HEK293 (cell line): Measurements from ENCODE around the gene WAC.

Experiments used
- CTCF ChIA-PET: fragments of 350-600 bp; formaldehyde crosslinking; extraction: SDS; loops from one replicate; lab custom pipeline; 2021; ENCODE audit warnings: antibody characterized with exemption; lab: Yijun Ruan, JAX
- POLR2A ChIA-PET: fragments of 300-600 bp; formaldehyde crosslinking; extraction: SDS; loops from one replicate; lab custom pipeline; 2020; ENCODE audit warnings: antibody characterized with exemption, inconsistent platforms; lab: Yijun Ruan, JAX
- H3K27ac ChIP-seq: fragments of 200-500 bp; sonication (Bioruptor generic); 2 replicates; pipeline ENCODE4 v1.5.1; 2014; ENCODE audit warnings: low read depth, low read length, control low read depth, inconsistent platforms; ENCODE audit errors: extremely low read depth
- H3K36me3 ChIP-seq, 2 experiments: fragments of 200-500 bp in 1 of 2; sonication (Bioruptor generic) in 1 of 2; 1 replicate in 1 of 2; 2 replicates in 1 of 2; pipeline ENCODE4 v1.5.1; 2014 to 2017; ENCODE audit warnings: inconsistent platforms in 2 of 2, low read length in 2 of 2; ENCODE audit not compliant: control insufficient read depth in 2 of 2, insufficient read depth in 1 of 2
- H3K4me1 ChIP-seq: fragments of 200-500 bp; sonication (Bioruptor generic); 2 replicates; pipeline ENCODE4 v1.5.1; 2014; ENCODE audit warnings: mild to moderate bottlenecking, low read length, inconsistent platforms; ENCODE audit not compliant: control insufficient read depth, insufficient read depth
- H3K4me3 ChIP-seq: 2 replicates; pipeline ENCODE4 v1.5.1; 2011; ENCODE audit warnings: low read depth, mild to moderate bottlenecking, control low read depth, low read length, moderate library complexity
- H3K9me3 ChIP-seq: fragments of 200-500 bp; sonication (Bioruptor generic); 2 replicates; pipeline ENCODE4 v1.5.1; 2014; ENCODE audit warnings: low read depth, low read length, inconsistent platforms; ENCODE audit not compliant: control insufficient read depth, insufficient read depth
- BCL11A ChIP-seq: fragments of 450-650 bp; formaldehyde crosslinking; IDR thresholded peaks from 2 replicates; pipeline ENCODE4 v1.5.1; 2016; ENCODE audit warnings: low read depth, missing biosample characterization, missing genetic modification characterization
- SP2 ChIP-seq: fragments of 450-650 bp; formaldehyde crosslinking; IDR thresholded peaks from 2 replicates; pipeline ENCODE4 v1.5.1; 2016; ENCODE audit warnings: missing biosample characterization, missing genetic modification characterization
- SP3 ChIP-seq: fragments of 450-650 bp; formaldehyde crosslinking; IDR thresholded peaks from 2 replicates; pipeline ENCODE4 v1.5.1; 2016; ENCODE audit warnings: missing biosample characterization, missing genetic modification characterization
- ZNF112 ChIP-seq: fragments of 450-650 bp; formaldehyde crosslinking; IDR thresholded peaks from 2 replicates; pipeline ENCODE4 v1.5.0; 2017; ENCODE audit warnings: missing biosample characterization, missing genetic modification characterization
- ZNF148 ChIP-seq: fragments of 450-650 bp; formaldehyde crosslinking; IDR thresholded peaks from 2 replicates; pipeline ENCODE4 v1.5.0; 2017; ENCODE audit warnings: missing biosample characterization, missing genetic modification characterization, borderline replicate concordance
- ZNF155 ChIP-seq: fragments of 450-650 bp; formaldehyde crosslinking; IDR thresholded peaks from 2 replicates; pipeline ENCODE4 v1.5.1; 2016; ENCODE audit warnings: missing biosample characterization, missing genetic modification characterization
- ZNF266 ChIP-seq: fragments of 450-650 bp; formaldehyde crosslinking; IDR thresholded peaks from 2 replicates; pipeline ENCODE4 v1.5.1; 2016; ENCODE audit warnings: missing biosample characterization, missing genetic modification characterization, low read depth
- ZNF274 ChIP-seq, 2 experiments: fragments of 200-500 bp in 1 of 2; fragments of 450-650 bp in 1 of 2; sonication (Bioruptor generic) in 1 of 2; formaldehyde crosslinking in 1 of 2; IDR thresholded peaks; 2 replicates each; pipeline versions ENCODE4 v1.5.1 to v1.6.1; 2014 to 2016; ENCODE audit warnings: borderline replicate concordance in 1 of 2, inconsistent platforms in 1 of 2, low read length in 1 of 2, missing biosample characterization in 1 of 2, missing genetic modification characterization in 1 of 2
- ZNF354C ChIP-seq: fragments of 450-650 bp; formaldehyde crosslinking; IDR thresholded peaks from 2 replicates; pipeline ENCODE4 v1.5.1; 2016; ENCODE audit warnings: missing biosample characterization, missing genetic modification characterization, low read depth, borderline replicate concordance
- ZNF394 ChIP-seq: fragments of 450-650 bp; formaldehyde crosslinking; IDR thresholded peaks from 2 replicates; pipeline ENCODE4 v1.5.1; 2016; ENCODE audit warnings: missing biosample characterization, missing genetic modification characterization, mild to moderate bottlenecking, moderate library complexity, borderline replicate concordance
- ZNF48 ChIP-seq: fragments of 450-650 bp; formaldehyde crosslinking; IDR thresholded peaks from 2 replicates; pipeline ENCODE4 v1.5.1; 2016; ENCODE audit warnings: missing biosample characterization, missing genetic modification characterization
- ZNF571 ChIP-seq: fragments of 450-650 bp; formaldehyde crosslinking; IDR thresholded peaks from 2 replicates; pipeline ENCODE4 v1.5.0; 2017; ENCODE audit warnings: missing biosample characterization, missing genetic modification characterization
- ZNF600 ChIP-seq: fragments of 450-650 bp; formaldehyde crosslinking; IDR thresholded peaks from 2 replicates; pipeline ENCODE4 v1.5.1; 2016; ENCODE audit warnings: missing biosample characterization, missing genetic modification characterization
- ZNF654 ChIP-seq: fragments of 450-650 bp; formaldehyde crosslinking; IDR thresholded peaks from 2 replicates; pipeline ENCODE4 v1.5.1; 2016; ENCODE audit warnings: low read depth, missing biosample characterization, missing genetic modification characterization
- ZNF664 ChIP-seq: fragments of 450-650 bp; formaldehyde crosslinking; IDR thresholded peaks from 2 replicates; pipeline ENCODE4 v1.5.1; 2016; ENCODE audit warnings: missing biosample characterization, missing genetic modification characterization
- ZNF677 ChIP-seq: fragments of 450-650 bp; IDR thresholded peaks from 2 replicates; pipeline ENCODE4 v1.5.0; 2018; ENCODE audit warnings: missing biosample characterization, mild to moderate bottlenecking, missing genetic modification characterization, moderate library complexity
- ZNF768 ChIP-seq: fragments of 450-650 bp; formaldehyde crosslinking; IDR thresholded peaks from 2 replicates; pipeline ENCODE4 v1.5.1; 2018; ENCODE audit warnings: missing biosample characterization, mild to moderate bottlenecking, missing genetic modification characterization
- ZXDB ChIP-seq: fragments of 450-650 bp; formaldehyde crosslinking; IDR thresholded peaks from 2 replicates; pipeline ENCODE4 v1.5.1; 2016; ENCODE audit warnings: missing biosample characterization, missing genetic modification characterization
- TF ChIP-seq, protein P1 (sequence below): fragments of 450-650 bp; formaldehyde crosslinking; IDR thresholded peaks from 2 replicates; pipeline ENCODE4 v1.5.1; 2016; ENCODE audit warnings: missing biosample characterization, missing genetic modification characterization, borderline replicate concordance
- TF ChIP-seq, protein P2 (sequence below): fragments of 450-650 bp; formaldehyde crosslinking; IDR thresholded peaks from 2 replicates; pipeline ENCODE4 v1.5.1; 2016; ENCODE audit warnings: missing biosample characterization, missing genetic modification characterization
- TF ChIP-seq, protein P3 (sequence below): fragments of 450-650 bp; formaldehyde crosslinking; IDR thresholded peaks from 2 replicates; pipeline ENCODE4 v1.5.1; 2016; ENCODE audit warnings: missing biosample characterization, missing genetic modification characterization
- TF ChIP-seq, protein P4 (sequence below): fragments of 450-650 bp; formaldehyde crosslinking; IDR thresholded peaks from 2 replicates; pipeline ENCODE4 v1.5.1; 2017; ENCODE audit warnings: missing biosample characterization, missing genetic modification characterization

Gene WAC

GRCh38 chr10:28592953-28593352, 60.0 kb downstream of the WAC start (continued):
- TF ChIP-seq, protein P1, sequence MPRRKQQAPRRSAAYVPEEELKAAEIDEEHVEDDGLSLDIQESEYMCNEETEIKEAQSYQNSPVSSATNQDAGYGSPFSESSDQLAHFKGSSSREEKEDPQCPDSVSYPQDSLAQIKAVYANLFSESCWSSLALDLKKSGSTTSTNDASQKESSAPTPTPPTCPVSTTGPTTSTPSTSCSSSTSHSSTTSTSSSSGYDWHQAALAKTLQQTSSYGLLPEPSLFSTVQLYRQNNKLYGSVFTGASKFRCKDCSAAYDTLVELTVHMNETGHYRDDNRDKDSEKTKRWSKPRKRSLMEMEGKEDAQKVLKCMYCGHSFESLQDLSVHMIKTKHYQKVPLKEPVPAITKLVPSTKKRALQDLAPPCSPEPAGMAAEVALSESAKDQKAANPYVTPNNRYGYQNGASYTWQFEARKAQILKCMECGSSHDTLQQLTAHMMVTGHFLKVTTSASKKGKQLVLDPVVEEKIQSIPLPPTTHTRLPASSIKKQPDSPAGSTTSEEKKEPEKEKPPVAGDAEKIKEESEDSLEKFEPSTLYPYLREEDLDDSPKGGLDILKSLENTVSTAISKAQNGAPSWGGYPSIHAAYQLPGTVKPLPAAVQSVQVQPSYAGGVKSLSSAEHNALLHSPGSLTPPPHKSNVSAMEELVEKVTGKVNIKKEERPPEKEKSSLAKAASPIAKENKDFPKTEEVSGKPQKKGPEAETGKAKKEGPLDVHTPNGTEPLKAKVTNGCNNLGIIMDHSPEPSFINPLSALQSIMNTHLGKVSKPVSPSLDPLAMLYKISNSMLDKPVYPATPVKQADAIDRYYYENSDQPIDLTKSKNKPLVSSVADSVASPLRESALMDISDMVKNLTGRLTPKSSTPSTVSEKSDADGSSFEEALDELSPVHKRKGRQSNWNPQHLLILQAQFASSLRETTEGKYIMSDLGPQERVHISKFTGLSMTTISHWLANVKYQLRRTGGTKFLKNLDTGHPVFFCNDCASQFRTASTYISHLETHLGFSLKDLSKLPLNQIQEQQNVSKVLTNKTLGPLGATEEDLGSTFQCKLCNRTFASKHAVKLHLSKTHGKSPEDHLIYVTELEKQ (tag by site-specific recombination), result peak; percentile 23; the same call in 1 of the 2 replicates
- TF ChIP-seq ZNF664 (tag by site-specific recombination) (0 out of 2 replicates have a peak, but pooled peaks have one; percentile 40), ZXDB (tag by site-specific recombination) (0 out of 2 replicates have a peak, but pooled peaks have one; percentile 15)
- TF ChIP-seq, protein P2, sequence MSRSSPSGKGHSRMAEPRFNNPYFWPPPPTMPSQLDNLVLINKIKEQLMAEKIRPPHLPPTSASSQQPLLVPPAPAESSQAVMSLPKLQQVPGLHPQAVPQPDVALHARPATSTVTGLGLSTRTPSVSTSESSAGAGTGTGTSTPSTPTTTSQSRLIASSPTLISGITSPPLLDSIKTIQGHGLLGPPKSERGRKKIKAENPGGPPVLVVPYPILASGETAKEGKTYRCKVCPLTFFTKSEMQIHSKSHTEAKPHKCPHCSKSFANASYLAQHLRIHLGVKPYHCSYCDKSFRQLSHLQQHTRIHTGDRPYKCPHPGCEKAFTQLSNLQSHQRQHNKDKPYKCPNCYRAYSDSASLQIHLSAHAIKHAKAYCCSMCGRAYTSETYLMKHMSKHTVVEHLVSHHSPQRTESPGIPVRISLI, result peak; percentile 74
- TF ChIP-seq, all 188 proteins: peak for 10

- CTCF ChIA-PET, result no interaction called here
- no peak for TF ChIP-seq ZNF274 (IDR thresholded peaks at IDR 0.05; ENCODE audit: low read length)
- no peak for TF ChIP-seq ZNF274 (tag by site-specific recombination; IDR thresholded peaks at IDR 0.05; ENCODE audit: borderline replicate concordance)
- 0 out of 2 replicates have a peak, but pooled peaks have one; percentile 40 for TF ChIP-seq ZNF600 (tag by site-specific recombination)
- TF ChIP-seq, all 188 proteins: peak for 1
- Histone ChIP-seq H3K27ac (no peak overlapping the region), H3K4me3 (no peak overlapping the region), H3K36me3 (peaks cover 52 to 76% of the 10 kb centered on the region in 2 experiments), H3K4me1 (no peaks in the 10 kb centered on the region), H3K9me3 (no peaks in the 10 kb centered on the region)
- POLR2A ChIA-PET, result no interaction called here
Measured at GRCh38 chr10:28593811-28594210, 60.9 kb downstream of the WAC start.

DNA sequence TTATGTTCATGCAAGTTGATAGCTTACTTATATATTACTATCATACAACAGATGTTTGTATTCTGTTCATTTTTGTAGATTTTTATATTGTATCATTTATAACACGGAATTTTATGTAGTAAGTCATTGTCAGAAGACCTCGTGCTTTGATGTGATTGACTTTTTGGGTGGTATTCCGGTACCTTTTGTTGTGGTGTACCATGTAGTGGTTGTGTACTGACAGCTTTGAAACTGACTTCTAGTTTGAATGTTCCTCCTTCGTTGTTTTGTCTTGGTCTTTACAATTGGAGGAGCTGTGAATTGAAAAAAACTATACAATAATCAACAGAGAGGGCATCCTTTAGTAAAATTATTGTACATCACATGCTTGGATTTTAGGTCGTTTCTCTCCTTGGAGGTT, 61.5 kb downstream of the WAC start:
- ChIA-PET CTCF (no interaction called here), POLR2A (no interaction called here)
- Histone ChIP-seq H3K27ac (no peak overlapping the region), H3K9me3 (no peaks in the 10 kb centered on the region), H3K36me3 (peaks cover 47 to 75% of the 10 kb centered on the region in 2 experiments), H3K4me1 (no peaks in the 10 kb centered on the region), H3K4me3 (no peak overlapping the region)
- TF ChIP-seq ZNF677 (tag by site-specific recombination) (no peak), ZNF48 (tag by site-specific recombination) (no peak), BCL11A (tag by site-specific recombination) (no peak), ZNF155 (tag by site-specific recombination) (no peak), ZNF112 (tag by site-specific recombination) (no peak), SP2 (tag by site-specific recombination) (no peak), ZNF571 (no peak), SP3 (tag by site-specific recombination) (no peak), ZNF148 (tag by site-specific recombination) (no peak), ZNF654 (tag by site-specific recombination) (no peak), ZNF354C (tag by site-specific recombination) (no peak), ZNF266 (tag by site-specific recombination) (no peak), ZNF768 (tag by site-specific recombination) (no peak), ZNF394 (tag by site-specific recombination) (no peak)
- TF ChIP-seq, protein P3, sequence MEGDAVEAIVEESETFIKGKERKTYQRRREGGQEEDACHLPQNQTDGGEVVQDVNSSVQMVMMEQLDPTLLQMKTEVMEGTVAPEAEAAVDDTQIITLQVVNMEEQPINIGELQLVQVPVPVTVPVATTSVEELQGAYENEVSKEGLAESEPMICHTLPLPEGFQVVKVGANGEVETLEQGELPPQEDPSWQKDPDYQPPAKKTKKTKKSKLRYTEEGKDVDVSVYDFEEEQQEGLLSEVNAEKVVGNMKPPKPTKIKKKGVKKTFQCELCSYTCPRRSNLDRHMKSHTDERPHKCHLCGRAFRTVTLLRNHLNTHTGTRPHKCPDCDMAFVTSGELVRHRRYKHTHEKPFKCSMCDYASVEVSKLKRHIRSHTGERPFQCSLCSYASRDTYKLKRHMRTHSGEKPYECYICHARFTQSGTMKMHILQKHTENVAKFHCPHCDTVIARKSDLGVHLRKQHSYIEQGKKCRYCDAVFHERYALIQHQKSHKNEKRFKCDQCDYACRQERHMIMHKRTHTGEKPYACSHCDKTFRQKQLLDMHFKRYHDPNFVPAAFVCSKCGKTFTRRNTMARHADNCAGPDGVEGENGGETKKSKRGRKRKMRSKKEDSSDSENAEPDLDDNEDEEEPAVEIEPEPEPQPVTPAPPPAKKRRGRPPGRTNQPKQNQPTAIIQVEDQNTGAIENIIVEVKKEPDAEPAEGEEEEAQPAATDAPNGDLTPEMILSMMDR (tag by site-specific recombination), result no peak
- TF ChIP-seq, protein P4, sequence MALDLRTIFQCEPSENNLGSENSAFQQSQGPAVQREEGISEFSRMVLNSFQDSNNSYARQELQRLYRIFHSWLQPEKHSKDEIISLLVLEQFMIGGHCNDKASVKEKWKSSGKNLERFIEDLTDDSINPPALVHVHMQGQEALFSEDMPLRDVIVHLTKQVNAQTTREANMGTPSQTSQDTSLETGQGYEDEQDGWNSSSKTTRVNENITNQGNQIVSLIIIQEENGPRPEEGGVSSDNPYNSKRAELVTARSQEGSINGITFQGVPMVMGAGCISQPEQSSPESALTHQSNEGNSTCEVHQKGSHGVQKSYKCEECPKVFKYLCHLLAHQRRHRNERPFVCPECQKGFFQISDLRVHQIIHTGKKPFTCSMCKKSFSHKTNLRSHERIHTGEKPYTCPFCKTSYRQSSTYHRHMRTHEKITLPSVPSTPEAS (tag by site-specific recombination), result no peak
